C4-2B (cell line): ENCODE measurements around the gene COMMD7.

Source experiments
- CTCF ChIP-seq: fragments of 450-650 bp; conservative IDR thresholded peaks from 2 replicates; pipeline ENCODE4 v1.5.1; 2017; ENCODE audit warnings: mild to moderate bottlenecking
- ZFX ChIP-seq: fragments of 450-650 bp; IDR thresholded peaks from 2 replicates; pipeline ENCODE4 v1.6.1; 2017

GRCh38 chr20:32685541-32686529, 57.4 kb downstream of the COMMD7 start:
- TF ChIP-seq CTCF, result no peak
- no peak for TF ChIP-seq ZFX
